ENCODE data around the gene RHBDF1. TPM values are rescaled to one million over a fixed set of nuclear protein-coding genes. Genes with fewer than 3 reads are reported as not detected.
"Not testable (repeated sequence)": the region's sequence is repeated elsewhere in the genome, so short reads cannot be mapped to it uniquely, and the experiment has no call there.

Gene RHBDF1
- total RNA-seq, 1 experiment from 2014 or later, result 42.5 TPM

DNA sequence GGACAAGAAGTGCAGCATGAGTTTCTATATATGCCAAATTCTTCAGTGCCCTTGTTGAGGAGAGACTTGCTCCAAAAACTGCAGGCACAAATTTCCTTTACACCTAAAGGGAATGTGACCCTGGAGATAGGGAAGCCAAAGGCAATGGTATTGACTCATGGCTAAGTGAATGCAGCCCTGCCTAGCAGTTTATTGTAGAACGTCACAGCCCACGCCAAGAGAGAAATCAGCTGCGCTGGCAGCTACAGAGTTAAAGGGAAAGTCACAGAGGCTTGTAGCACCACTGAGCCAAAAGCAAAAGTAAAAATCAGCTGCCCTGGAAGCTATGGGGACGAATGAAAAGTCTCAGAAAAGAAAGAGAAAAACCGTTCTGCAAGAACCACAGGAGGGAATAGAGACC is 29.1 kb downstream of the RHBDF1 start:
- peaks cover 28% of the 10 kb centered on the region for H3K36me3 ChIP-seq (replicated peaks; ENCODE audit: control insufficient read depth, insufficient read depth, low read length)
- H3K4me3 ChIP-seq (ENCODE audit: insufficient read depth, low read depth, low read length), result no peak overlapping the region
- no peak for DNase-seq
- H3K27me3 ChIP-seq (ENCODE audit: control insufficient read depth, insufficient read depth, low read length), result no peaks in the 10 kb centered on the region

- no peak for DNase-seq
- Histone ChIP-seq H3K4me3 (ENCODE audit: insufficient read depth, low read depth, low read length) (no peak overlapping the region), H3K36me3 (replicated peaks; ENCODE audit: control insufficient read depth, insufficient read depth, low read length) (peaks cover 26% of the 10 kb centered on the region), H3K27me3 (ENCODE audit: control insufficient read depth, insufficient read depth, low read length) (no peaks in the 10 kb centered on the region)
These were observed 29.7 kb downstream of the RHBDF1 start for GRCh38 chr16:42691-43090.

GRCh38 chr16:42069-42457 is 30.4 kb downstream of the RHBDF1 start:
- no peaks in the 10 kb centered on the region for H3K27me3 ChIP-seq (ENCODE audit: control insufficient read depth, insufficient read depth, low read length)

DNA sequence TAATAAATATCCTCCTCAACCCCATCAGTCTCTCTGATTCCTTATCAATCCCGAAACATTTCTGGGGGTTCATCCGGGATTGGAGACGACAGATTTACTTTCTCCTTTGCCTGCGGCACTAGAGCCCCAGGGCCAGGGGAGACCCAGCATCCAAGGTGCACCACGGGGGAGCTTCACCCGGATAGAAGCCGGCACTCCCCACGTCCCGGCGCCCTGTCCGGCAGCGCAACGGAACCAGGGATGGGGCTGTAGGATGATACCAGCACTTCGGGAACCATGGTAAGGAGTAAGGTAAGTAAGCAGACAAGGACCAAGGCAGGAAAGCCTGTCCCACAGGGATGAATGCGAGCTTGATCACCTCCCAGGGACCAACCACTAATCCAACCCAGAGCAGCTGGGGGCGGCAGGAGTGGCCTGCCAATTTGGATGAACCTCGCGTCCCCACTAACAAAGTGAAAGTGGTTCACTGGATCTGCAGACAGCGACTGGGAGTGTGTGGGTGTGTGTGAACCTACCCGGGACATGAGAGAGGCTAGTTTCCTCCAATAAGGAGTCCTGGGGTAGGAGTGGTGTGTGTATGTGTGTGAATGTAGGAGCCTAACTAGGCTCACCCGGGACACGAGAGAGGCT is 30.9 kb downstream of the RHBDF1 start:
- no peak for DNase-seq
- no peaks in the 10 kb centered on the region for H3K27me3 ChIP-seq (ENCODE audit: control insufficient read depth, insufficient read depth, low read length)
- H3K36me3 ChIP-seq (replicated peaks; ENCODE audit: control insufficient read depth, insufficient read depth, low read length), result peaks cover 22% of the 10 kb centered on the region
- no peak overlapping the region for H3K4me3 ChIP-seq (ENCODE audit: insufficient read depth, low read depth, low read length)

More at GRCh38 chr16:42069-42457, 30.4 kb downstream of the RHBDF1 start:
- DNase-seq, result no peak
- Histone ChIP-seq H3K36me3 (replicated peaks; ENCODE audit: control insufficient read depth, insufficient read depth, low read length) (peaks cover 24% of the 10 kb centered on the region), H3K4me3 (ENCODE audit: insufficient read depth, low read depth, low read length) (no peak overlapping the region)

- H3K36me3 ChIP-seq (replicated peaks; ENCODE audit: control insufficient read depth, insufficient read depth, low read length), result peaks cover 16% of the 10 kb centered on the region
- no peak overlapping the region for H3K4me3 ChIP-seq (ENCODE audit: insufficient read depth, low read depth, low read length)
- DNase-seq, result peak; percentile 48
- H3K27me3 ChIP-seq (ENCODE audit: control insufficient read depth, insufficient read depth, low read length), result no peaks in the 10 kb centered on the region
These were observed 33.2 kb downstream of the RHBDF1 start for GRCh38 chr16:38941-39892.

- DNase-seq; H3K4me3 ChIP-seq (ENCODE audit: insufficient read depth, low read depth, low read length); H3K27me3 ChIP-seq (ENCODE audit: control insufficient read depth, insufficient read depth, low read length): not testable (repeated sequence)
- peaks cover 11% of the 10 kb centered on the region for H3K36me3 ChIP-seq (replicated peaks; ENCODE audit: control insufficient read depth, insufficient read depth, low read length)
These were observed 34.2 kb downstream of the RHBDF1 start for GRCh38 chr16:38206-38605.

DNA sequence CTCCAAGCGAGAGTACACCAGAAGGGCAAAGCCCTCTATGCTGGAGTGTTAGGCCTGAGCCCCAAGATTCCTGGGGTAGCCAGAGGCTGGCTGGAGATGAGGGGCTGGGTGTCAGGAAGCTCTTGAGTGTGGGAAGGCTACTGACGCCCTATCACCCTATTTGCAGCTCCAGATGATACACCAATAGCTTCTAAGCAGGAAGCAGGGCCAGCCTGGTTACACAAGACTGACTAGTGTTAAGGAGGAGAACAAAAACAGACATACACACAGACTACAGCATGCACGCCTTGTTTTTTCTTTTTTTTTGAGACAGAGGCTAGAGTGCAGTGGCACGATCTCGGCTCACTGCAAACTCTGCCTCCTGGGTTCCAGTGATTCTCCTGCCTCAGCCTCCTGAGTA is 34.9 kb downstream of the RHBDF1 start:
- peaks cover 10% of the 10 kb centered on the region for H3K36me3 ChIP-seq (replicated peaks; ENCODE audit: control insufficient read depth, insufficient read depth, low read length)
- H3K4me3 ChIP-seq (ENCODE audit: insufficient read depth, low read depth, low read length), result no peak overlapping the region
- no peak for DNase-seq
- H3K27me3 ChIP-seq (ENCODE audit: control insufficient read depth, insufficient read depth, low read length), result no peaks in the 10 kb centered on the region

DNA sequence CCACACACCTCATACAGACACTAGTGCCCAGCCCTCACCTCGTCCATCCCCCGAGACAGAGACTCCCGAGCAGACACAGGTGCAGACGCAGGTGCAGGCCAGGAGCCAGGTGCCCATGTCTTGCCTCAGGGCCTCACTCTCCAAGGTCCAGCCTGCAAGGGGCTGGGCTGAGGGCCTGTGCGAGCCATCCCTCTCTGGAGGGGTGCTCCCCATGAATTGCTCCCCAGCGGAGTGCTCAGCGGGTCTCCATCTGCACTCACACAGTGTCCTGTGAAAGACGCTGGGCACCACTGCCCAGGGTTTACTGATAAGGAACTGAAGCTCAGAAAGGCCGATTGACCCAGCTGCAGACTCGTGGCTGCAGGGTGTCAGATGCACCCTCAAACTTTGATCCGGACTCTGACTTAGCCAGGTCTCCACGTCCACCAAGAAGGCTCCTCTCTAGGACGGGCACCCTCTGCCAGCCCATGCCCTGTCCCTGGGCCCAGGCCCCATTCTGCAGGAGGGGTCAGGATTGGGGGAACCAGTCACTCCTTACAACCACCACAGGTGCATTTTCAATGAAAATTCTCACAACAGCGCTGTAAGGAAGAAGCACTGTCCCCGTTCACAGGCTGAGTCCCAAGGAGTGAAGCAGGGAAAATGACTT is 36.0 kb downstream of the RHBDF1 start:
- no peak for DNase-seq
- Histone ChIP-seq H3K36me3 (replicated peaks; ENCODE audit: control insufficient read depth, insufficient read depth, low read length) (peaks cover 3% of the 10 kb centered on the region), H3K4me3 (ENCODE audit: insufficient read depth, low read depth, low read length) (no peak overlapping the region), H3K27me3 (ENCODE audit: control insufficient read depth, insufficient read depth, low read length) (no peaks in the 10 kb centered on the region)

DNA sequence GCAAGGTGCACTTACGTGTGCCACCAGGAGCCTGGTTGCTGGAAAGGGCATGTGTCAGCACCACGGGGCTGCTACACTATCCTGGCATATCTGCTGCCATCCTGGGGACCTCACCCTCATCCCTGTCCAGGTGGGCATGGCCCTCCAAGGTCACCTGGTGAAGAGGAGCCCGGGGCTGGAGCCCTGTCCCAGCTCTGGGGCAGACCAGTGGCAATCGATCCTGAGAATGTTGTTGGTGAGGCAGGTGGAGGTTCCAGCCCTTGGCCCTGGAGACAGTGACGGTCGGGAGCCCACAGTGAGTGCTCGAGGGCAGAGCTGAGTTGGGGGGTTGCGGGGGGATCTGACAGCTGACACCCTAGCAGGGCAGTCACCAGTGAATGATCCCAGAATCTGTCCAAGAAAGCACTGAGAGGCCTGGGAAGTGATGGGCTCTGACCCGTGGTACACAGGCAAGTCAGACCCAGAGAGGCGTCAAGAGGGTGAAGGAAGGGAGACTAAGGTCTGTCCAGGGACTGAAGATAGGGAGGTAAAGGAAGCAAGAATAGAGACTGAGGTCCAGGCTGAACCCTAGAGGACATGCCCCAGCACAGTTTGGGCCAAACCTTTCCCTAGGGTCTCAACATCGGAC is 36.6 kb downstream of the RHBDF1 start:
- H3K36me3 ChIP-seq (replicated peaks; ENCODE audit: control insufficient read depth, insufficient read depth, low read length), result peaks cover 3% of the 10 kb centered on the region

DNA sequence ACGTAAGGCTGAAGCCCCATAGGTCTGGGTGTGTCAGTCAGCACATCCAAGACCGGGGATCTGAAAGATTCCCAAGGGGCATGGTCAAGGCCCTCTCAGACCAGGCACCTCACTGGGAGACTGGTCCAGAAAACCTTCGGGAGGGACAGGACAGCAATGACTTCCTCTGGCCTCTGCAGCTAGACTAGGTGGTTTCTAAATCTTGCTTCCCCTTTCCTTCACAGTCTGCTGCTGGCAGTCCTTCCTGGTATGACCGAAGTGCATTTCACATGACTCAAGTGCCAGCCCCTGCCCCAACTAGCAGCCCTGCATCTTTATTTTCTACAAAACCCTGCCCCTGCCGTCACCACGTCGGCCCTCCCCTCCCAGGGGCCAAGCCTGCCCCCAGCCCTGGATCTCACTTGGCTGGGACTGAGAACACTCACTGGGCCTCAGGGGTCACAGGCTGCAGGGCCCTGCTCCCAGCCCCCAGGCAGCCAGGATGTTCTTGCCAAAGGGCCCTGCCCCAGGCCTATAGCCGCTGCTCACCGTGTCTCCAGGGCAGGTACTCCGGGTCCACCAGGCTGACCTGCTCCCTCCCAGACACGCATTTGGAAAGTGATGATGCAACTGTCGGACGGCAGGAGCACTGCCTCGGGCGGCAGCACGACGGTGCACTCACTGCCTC is 37.3 kb downstream of the RHBDF1 start:
- Histone ChIP-seq H3K4me3 (ENCODE audit: insufficient read depth, low read depth, low read length) (no peak overlapping the region), H3K27me3 (ENCODE audit: control insufficient read depth, insufficient read depth, low read length) (no peaks in the 10 kb centered on the region), H3K36me3 (replicated peaks; ENCODE audit: control insufficient read depth, insufficient read depth, low read length) (peaks cover 3% of the 10 kb centered on the region)
- no peak for DNase-seq

More for the DNA sequence above, 36.6 kb downstream of the RHBDF1 start:
- no peak overlapping the region for H3K4me3 ChIP-seq (ENCODE audit: insufficient read depth, low read depth, low read length)
- no peak for DNase-seq
- no peaks in the 10 kb centered on the region for H3K27me3 ChIP-seq (ENCODE audit: control insufficient read depth, insufficient read depth, low read length)

GRCh38 chr16:34648-34987 is 37.8 kb downstream of the RHBDF1 start:
- no peak for DNase-seq
- H3K4me3 ChIP-seq (ENCODE audit: insufficient read depth, low read depth, low read length), result no peak overlapping the region
- no peaks in the 10 kb centered on the region for H3K27me3 ChIP-seq (ENCODE audit: control insufficient read depth, insufficient read depth, low read length)
- H3K36me3 ChIP-seq (replicated peaks; ENCODE audit: control insufficient read depth, insufficient read depth, low read length), result peaks cover 3% of the 10 kb centered on the region

- H3K27me3 ChIP-seq (ENCODE audit: control insufficient read depth, insufficient read depth, low read length), result no peaks in the 10 kb centered on the region
- peaks cover 3% of the 10 kb centered on the region for H3K36me3 ChIP-seq (replicated peaks; ENCODE audit: control insufficient read depth, insufficient read depth, low read length)
- H3K4me3 ChIP-seq (ENCODE audit: insufficient read depth, low read depth, low read length), result no peak overlapping the region
- no peak for DNase-seq
These were observed 38.4 kb downstream of the RHBDF1 start for GRCh38 chr16:33877-34647.

GRCh38 chr16:33154-33876 is 39.1 kb downstream of the RHBDF1 start:
- H3K27me3 ChIP-seq (ENCODE audit: control insufficient read depth, insufficient read depth, low read length); DNase-seq; H3K36me3 ChIP-seq (replicated peaks; ENCODE audit: control insufficient read depth, insufficient read depth, low read length); H3K4me3 ChIP-seq (ENCODE audit: insufficient read depth, low read depth, low read length): not testable (repeated sequence)

Data from H7 (cell line).